Gastrocnemius medialis (tissue), 4 donors: Measurements from ENCODE around the gene KIAA2012. TPM values are rescaled to one million over a fixed set of nuclear protein-coding genes. Genes with fewer than 3 reads are reported as not detected.

Source experiments
- ATAC-seq, 2 donors: fragments of 150-250 bp; one replicate each; pipeline ENCODE4 v1.9.1; 2016
- DNase-seq, 2 donors: peaks; one replicate each; pipeline ENCODE4 v3.0.0-alpha.2; 2019
- H3K27ac ChIP-seq, 4 donors: fragments of 200-600 bp; sonication (generic); 1 replicate in 1 of 4; 2 replicates in 3 of 4; pipeline ENCODE4 v1.5.1; 2016 to 2018; ENCODE audit warnings: mild to moderate bottlenecking in 2 of 4, moderate library complexity in 1 of 4
- H3K27me3 ChIP-seq, 3 donors: fragments of 200-600 bp; sonication (generic) in 2 of 3; 1 replicate in 1 of 3; 2 replicates in 2 of 3; pipeline versions ENCODE4 v1.5.1 to v1.6.0; 2016 to 2019; ENCODE audit warnings: mild to moderate bottlenecking in 1 of 3, moderate library complexity in 1 of 3
- H3K36me3 ChIP-seq, 2 donors: fragments of 200-600 bp; sonication (generic) in 1 of 2; one replicate each; pipeline ENCODE4 v1.5.1; 2017 to 2018
- H3K4me1 ChIP-seq, 2 donors: fragments of 200-600 bp; sonication (generic) in 1 of 2; one replicate each; pipeline ENCODE4 v1.5.1; 2016 to 2017; ENCODE audit warnings: mild to moderate bottlenecking in 2 of 2
- H3K4me3 ChIP-seq, 4 donors: fragments of 200-600 bp; sonication (generic) in 3 of 4; 1 replicate in 1 of 4; 2 replicates in 3 of 4; pipeline ENCODE4 v1.5.1; 2016 to 2019; ENCODE audit warnings: mild to moderate bottlenecking in 2 of 4
- H3K9me3 ChIP-seq, 3 donors: fragments of 200-600 bp; sonication (generic) in 2 of 3; 1 replicate in 1 of 3; 2 replicates in 2 of 3; pipeline ENCODE4 v1.5.1; 2016 to 2019
- POLR2A ChIP-seq, 2 donors: fragments of 450-650 bp; IDR thresholded peaks; one replicate each; pipeline ENCODE4 v1.6.1; 2017; ENCODE audit warnings: antibody characterized with exemption in 2 of 2, mild to moderate bottlenecking in 2 of 2, moderate library complexity in 2 of 2
- in situ Hi-C, 4 donors: fragments of 200-750 bp; cut with MboI; loops; one replicate each; pipeline versions ENCODE4 v1.15.0 to v1.8.0; 2017; ENCODE audit warnings: low sequenced_read_pairs in 4 of 4
- intact Hi-C: fragments of 100-400 bp; cut with DNase I; formaldehyde crosslinking; loops from one replicate; pipeline ENCODE4 v1.15.1; 2023; ENCODE audit warnings: low total_unique reads
- total RNA-seq, 4 donors: library from RNA; depleted of rRNA; stranded (reverse); fragments of >200 nt; gene quantifications; one replicate each; pipeline versions ENCODE4 v1.1.0 to v1.2.3, GENCODE V29; 2016
- TF ChIP-seq, protein P1 (sequence below), 5 experiments: fragments of 450-650 bp in 3 of 5; fragments of 200-600 bp in 2 of 5; sonication (generic) in 2 of 5; IDR thresholded peaks in 4 of 5; conservative IDR thresholded peaks in 1 of 5; 1 replicate in 4 of 5; 2 replicates in 1 of 5; pipeline ENCODE4 v1.5.1; 2016 to 2019; ENCODE audit warnings: antibody characterized with exemption in 5 of 5, mild to moderate bottlenecking in 3 of 5, moderate library complexity in 3 of 5

The KIAA2012 gene
- total RNA-seq, 4 donors from 2014 or later, result not detected

DNA sequence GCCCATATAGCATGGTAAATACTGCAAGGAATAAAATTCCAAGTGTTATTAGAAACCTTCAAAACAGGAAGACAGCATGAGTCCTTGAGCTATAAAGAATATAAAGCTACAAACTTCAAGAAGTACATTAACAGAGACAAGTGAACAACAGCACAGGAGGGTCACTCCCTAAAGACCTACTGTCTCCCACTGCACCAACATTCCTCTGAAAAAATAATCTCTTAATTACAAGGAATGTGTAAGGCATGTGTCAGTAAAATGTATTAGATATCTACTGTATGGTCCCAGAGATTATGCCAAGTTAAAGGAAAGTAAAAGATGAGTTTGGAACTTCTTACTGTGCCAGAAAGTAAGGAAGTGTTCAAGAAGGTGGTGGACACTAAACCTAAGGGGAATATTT is 135.5 kb downstream of the KIAA2012 start:
- Histone ChIP-seq H3K4me3 (no peak overlapping the region), H3K27ac (no peak overlapping the region), H3K9me3 (no peaks in the 10 kb centered on the region), H3K36me3 (peaks cover 0 to 54% of the 10 kb centered on the region in 2 donors), H3K27me3 (no peaks in the 10 kb centered on the region), H3K4me1 (no peaks in the 10 kb centered on the region)
- ATAC-seq, result no peak
- DNase-seq, result no peak
- no peak for TF ChIP-seq POLR2A (IDR thresholded peaks at IDR 0.05)
- TF ChIP-seq, protein P1, sequence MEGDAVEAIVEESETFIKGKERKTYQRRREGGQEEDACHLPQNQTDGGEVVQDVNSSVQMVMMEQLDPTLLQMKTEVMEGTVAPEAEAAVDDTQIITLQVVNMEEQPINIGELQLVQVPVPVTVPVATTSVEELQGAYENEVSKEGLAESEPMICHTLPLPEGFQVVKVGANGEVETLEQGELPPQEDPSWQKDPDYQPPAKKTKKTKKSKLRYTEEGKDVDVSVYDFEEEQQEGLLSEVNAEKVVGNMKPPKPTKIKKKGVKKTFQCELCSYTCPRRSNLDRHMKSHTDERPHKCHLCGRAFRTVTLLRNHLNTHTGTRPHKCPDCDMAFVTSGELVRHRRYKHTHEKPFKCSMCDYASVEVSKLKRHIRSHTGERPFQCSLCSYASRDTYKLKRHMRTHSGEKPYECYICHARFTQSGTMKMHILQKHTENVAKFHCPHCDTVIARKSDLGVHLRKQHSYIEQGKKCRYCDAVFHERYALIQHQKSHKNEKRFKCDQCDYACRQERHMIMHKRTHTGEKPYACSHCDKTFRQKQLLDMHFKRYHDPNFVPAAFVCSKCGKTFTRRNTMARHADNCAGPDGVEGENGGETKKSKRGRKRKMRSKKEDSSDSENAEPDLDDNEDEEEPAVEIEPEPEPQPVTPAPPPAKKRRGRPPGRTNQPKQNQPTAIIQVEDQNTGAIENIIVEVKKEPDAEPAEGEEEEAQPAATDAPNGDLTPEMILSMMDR (IDR thresholded peaks at IDR 0.05 in 4 of 5, conservative IDR thresholded peaks at IDR 0.05 in 1 of 5), result no peak
- intact Hi-C loops, result no loop called here
- in situ Hi-C loops, result no loop called here

DNA sequence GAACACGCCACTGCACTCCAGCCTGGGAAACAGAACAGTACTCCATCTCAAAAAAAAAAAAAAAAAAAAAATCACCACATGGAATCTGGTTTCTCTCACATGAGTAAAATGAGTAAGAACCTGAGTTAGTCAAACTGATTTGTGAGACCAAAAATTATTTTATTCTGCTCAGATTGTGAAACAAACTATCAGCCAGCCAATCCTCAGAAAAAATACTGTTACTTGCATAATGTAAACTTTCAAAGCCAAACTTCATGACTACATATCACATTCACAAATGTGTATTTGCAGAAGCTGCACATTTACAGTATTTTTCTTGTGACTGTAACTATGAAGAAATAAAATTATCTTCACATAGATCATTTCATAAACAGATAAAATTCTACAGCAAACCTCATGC is 142.1 kb downstream of the KIAA2012 start:
- ATAC-seq (no peak), DNase-seq (no peak)
- no peak overlapping the region for H3K27ac ChIP-seq
- H3K4me3 ChIP-seq, result no peak overlapping the region
- H3K4me1 ChIP-seq, result peaks cover 0 to 3% of the 10 kb centered on the region in 2 donors
- in situ Hi-C loops (no loop called here), intact Hi-C loops (no loop called here)
- no peak for TF ChIP-seq POLR2A (IDR thresholded peaks at IDR 0.05)
- TF ChIP-seq, protein P1 (IDR thresholded peaks at IDR 0.05 in 4 of 5, conservative IDR thresholded peaks at IDR 0.05 in 1 of 5), result no peak
- H3K27me3 ChIP-seq, result no peaks in the 10 kb centered on the region
- H3K36me3 ChIP-seq, result peaks cover 0 to 42% of the 10 kb centered on the region in 2 donors
- H3K9me3 ChIP-seq, result no peaks in the 10 kb centered on the region

DNA sequence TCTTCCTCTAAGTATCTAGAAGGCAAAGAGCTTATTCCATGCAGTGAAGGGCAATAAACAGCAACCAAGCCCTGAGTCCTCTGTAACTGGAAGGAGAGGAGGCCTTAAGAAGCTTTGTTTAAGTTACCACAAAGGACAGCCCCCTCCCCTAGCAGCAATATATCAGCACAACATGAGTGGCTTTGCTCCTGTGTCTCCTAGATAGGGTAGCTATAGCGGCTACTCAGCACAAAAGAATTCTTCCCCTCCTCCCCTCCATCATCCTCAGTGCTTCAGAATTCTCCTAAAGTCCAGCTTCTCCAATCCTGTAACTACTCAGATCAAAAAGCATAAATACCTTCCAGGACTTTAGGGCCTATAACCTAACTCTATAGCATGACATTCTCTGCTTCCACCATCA is 148.8 kb downstream of the KIAA2012 start:
- H3K27ac ChIP-seq, result peak overlapping the region in 2 of 4 donors; percentile 24 to 33
- H3K27me3 ChIP-seq, result no peaks in the 10 kb centered on the region
- H3K4me1 ChIP-seq, result peaks cover 29 to 31% of the 10 kb centered on the region in 2 donors
- TF ChIP-seq POLR2A (IDR thresholded peaks at IDR 0.05), result no peak
- TF ChIP-seq, protein P1 (IDR thresholded peaks at IDR 0.05 in 4 of 5, conservative IDR thresholded peaks at IDR 0.05 in 1 of 5), result no peak
- in situ Hi-C loops, result no loop called here
- no peaks in the 10 kb centered on the region for H3K36me3 ChIP-seq
- DNase-seq (no peak), ATAC-seq (no peak)
- intact Hi-C loops, result no loop called here
- H3K9me3 ChIP-seq, result no peaks in the 10 kb centered on the region
- H3K4me3 ChIP-seq, result no peak overlapping the region

DNA sequence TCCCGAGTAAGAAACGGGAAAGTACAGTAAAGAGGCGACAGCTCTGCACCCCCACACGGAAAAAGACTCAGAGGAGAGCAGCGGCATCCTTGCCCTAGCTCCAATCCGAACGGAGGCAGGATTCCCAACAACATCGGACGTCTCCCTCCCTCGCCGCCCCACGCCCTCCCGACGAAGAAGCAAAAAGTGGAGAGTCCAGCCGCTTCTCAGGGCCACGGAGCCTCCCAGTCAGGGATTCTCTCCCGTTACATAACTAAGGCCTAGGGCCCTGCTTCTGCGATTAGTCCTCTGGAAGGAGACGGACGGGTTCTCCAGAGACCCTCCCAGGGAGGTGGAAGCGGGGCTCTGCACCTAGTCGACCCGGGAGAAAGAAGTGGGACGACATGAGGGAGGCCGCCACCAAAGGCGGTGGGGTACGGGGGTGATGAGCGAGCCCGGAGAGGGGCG is 164.8 kb downstream of the KIAA2012 start:
- intact Hi-C loops, result loop anchor here (2.0 to 5.0 kb wide), 3 partner anchors 27 to 201 kb away; partner anchors contain the start of gene NOP58
- peak in 1 of 2 donors; percentile 29 for DNase-seq

More for the DNA sequence above, 164.8 kb downstream of the KIAA2012 start:
- TF ChIP-seq, protein P1 (IDR thresholded peaks at IDR 0.05 in 4 of 5, conservative IDR thresholded peaks at IDR 0.05 in 1 of 5), result peak in 2 of 5 experiments; percentile 16 to 26
- no peak for TF ChIP-seq POLR2A (IDR thresholded peaks at IDR 0.05)
- Histone ChIP-seq H3K27me3 (no peaks in the 10 kb centered on the region), H3K4me3 (peak overlapping the region; percentile 92 to 100 (median 96)), H3K4me1 (peaks cover 30 to 32% of the 10 kb centered on the region in 2 donors), H3K36me3 (no peaks in the 10 kb centered on the region), H3K27ac (peak overlapping the region; percentile 91 to 100 (median 99)), H3K9me3 (no peaks in the 10 kb centered on the region)
- in situ Hi-C loops, result no loop called here
- ATAC-seq, result peak; percentile 52 to 53
